ENCODE measurements around the gene SSH2. TPM values are rescaled to one million over a fixed set of nuclear protein-coding genes. Genes with fewer than 3 reads are reported as not detected.
"Not testable (repeated sequence)": the region's sequence is repeated elsewhere in the genome, so short reads cannot be mapped to it uniquely, and the experiment has no call there.

SSH2 gene
- total RNA-seq, 1 experiment from 2014 or later, result 8.5 TPM

DNA sequence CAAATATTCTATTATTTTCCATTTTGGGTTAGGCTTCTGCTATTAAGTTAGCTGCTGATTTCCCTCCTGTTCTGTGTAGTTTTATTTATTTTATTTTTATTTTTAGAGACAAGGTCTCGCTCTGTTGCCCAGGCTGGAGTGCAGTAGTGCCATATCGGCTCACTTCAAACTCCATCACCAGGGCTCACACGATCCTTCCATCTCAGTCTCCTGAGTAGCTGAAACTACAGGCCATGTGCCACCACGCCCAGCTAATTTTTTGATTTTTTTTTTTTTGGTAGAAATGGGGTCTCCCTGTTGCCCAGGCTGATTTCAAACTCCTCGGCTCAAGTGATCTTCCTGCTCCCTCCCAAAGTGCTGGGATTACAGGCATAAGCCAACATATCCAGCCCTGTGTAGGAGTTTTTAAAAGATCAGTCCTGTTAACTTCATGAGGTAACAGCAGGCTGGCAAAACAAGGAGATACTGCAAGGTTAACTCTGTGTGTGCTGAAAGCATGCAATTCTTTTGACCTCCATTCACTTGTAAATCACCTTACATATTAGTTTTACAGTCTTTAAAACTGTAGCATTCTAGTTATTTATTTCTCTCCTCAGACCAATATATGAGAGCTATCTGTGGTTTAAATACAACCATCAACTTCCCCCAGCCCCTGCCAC lies 63.2 kb downstream of the SSH2 start:
- BruUV-seq (replicated peaks), result no TSS peak
- Histone ChIP-seq H3K4me3 (ENCODE audit: low read length) (no peak overlapping the region), H3K36me3 (ENCODE audit: low read depth, low read length) (no peaks in the 10 kb centered on the region), H3K9ac (ENCODE audit: low read length) (no peak overlapping the region), H2AFZ (ENCODE audit: low read length) (no peak overlapping the region), H3K4me1 (ENCODE audit: insufficient read depth, low read length) (no peaks in the 10 kb centered on the region), H4K20me1 (ENCODE audit: low read length) (no peaks in the 10 kb centered on the region), H3K79me2 (ENCODE audit: low read length) (no peaks in the 10 kb centered on the region), H3K27ac (ENCODE audit: low read length) (no peak overlapping the region), H3K9me2 (replicated peaks; ENCODE audit: low read length) (no peaks in the 10 kb centered on the region), H3F3A (ENCODE audit: low read length, unreplicated experiment) (no peaks in the 10 kb centered on the region), H3K4me2 (ENCODE audit: low read length) (no peak overlapping the region), H3K9me3 (ENCODE audit: low read length) (no peaks in the 10 kb centered on the region), H3K27me3 (ENCODE audit: low read length) (no peaks in the 10 kb centered on the region)
- TF ChIP-seq EZH2phosphoT487 (IDR thresholded peaks at IDR 0.05; ENCODE audit: borderline replicate concordance, low read length) (no peak), EZH2 (IDR thresholded peaks at IDR 0.05; ENCODE audit: low read length, unreplicated experiment) (no peak)
- TF ChIP-seq, protein P1, sequence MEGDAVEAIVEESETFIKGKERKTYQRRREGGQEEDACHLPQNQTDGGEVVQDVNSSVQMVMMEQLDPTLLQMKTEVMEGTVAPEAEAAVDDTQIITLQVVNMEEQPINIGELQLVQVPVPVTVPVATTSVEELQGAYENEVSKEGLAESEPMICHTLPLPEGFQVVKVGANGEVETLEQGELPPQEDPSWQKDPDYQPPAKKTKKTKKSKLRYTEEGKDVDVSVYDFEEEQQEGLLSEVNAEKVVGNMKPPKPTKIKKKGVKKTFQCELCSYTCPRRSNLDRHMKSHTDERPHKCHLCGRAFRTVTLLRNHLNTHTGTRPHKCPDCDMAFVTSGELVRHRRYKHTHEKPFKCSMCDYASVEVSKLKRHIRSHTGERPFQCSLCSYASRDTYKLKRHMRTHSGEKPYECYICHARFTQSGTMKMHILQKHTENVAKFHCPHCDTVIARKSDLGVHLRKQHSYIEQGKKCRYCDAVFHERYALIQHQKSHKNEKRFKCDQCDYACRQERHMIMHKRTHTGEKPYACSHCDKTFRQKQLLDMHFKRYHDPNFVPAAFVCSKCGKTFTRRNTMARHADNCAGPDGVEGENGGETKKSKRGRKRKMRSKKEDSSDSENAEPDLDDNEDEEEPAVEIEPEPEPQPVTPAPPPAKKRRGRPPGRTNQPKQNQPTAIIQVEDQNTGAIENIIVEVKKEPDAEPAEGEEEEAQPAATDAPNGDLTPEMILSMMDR (conservative IDR thresholded peaks at IDR 0.05; ENCODE audit: low read depth, low read length), result no peak
- POLR2A ChIA-PET (ENCODE audit: unreplicated experiment), result no interaction called here
- CTCF ChIA-PET, result interaction anchor here (0.8 to 1.7 kb wide), 2 partner anchors 64 to 133 kb away, joined by 3 to 37 read pairs; partner anchors contain the start of gene SSH2
- DNase-seq, result no peak
- no peak for ATAC-seq
- intact Hi-C loops (cut with micrococcal nuclease), result no loop called here

DNA sequence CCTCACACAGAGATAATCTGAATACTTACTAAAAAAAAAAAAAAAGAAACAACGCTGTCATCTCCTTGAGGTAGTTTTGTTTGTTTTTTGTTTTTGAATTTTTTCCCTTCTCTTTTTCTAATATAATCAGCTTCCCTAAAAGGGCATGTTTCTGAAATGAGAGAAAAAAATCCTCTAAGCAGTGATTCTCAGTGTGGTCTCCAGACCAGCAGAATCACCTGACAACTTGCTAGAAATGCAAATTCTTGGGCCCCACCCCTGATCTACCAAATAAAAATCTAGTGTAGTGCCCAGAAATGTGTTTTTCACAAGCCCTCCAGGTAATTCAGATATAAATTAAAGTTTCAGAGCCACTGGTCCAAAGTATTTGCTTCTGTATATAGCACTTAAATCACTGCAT lies 65.4 kb downstream of the SSH2 start:
- Histone ChIP-seq H4K20me1 (ENCODE audit: low read length) (no peaks in the 10 kb centered on the region), H3K9me2 (replicated peaks; ENCODE audit: low read length) (no peaks in the 10 kb centered on the region), H2AFZ (ENCODE audit: low read length) (no peak overlapping the region), H3K4me1 (ENCODE audit: insufficient read depth, low read length) (no peaks in the 10 kb centered on the region), H3K9me3 (ENCODE audit: low read length) (no peaks in the 10 kb centered on the region), H3K27ac (ENCODE audit: low read length) (no peak overlapping the region), H3K9ac (ENCODE audit: low read length) (no peak overlapping the region), H3K79me2 (ENCODE audit: low read length) (no peaks in the 10 kb centered on the region), H3K36me3 (ENCODE audit: low read depth, low read length) (no peaks in the 10 kb centered on the region), H3F3A (ENCODE audit: low read length, unreplicated experiment) (no peaks in the 10 kb centered on the region), H3K27me3 (ENCODE audit: low read length) (no peaks in the 10 kb centered on the region), H3K4me3 (ENCODE audit: low read length) (no peak overlapping the region), H3K4me2 (ENCODE audit: low read length) (no peak overlapping the region)
- ChIA-PET POLR2A (ENCODE audit: unreplicated experiment) (no interaction called here), CTCF (no interaction called here)
- TF ChIP-seq EZH2phosphoT487 (IDR thresholded peaks at IDR 0.05; ENCODE audit: borderline replicate concordance, low read length), result no peak
- no peak for TF ChIP-seq EZH2 (IDR thresholded peaks at IDR 0.05; ENCODE audit: low read length, unreplicated experiment)
- TF ChIP-seq, protein P1 (conservative IDR thresholded peaks at IDR 0.05; ENCODE audit: low read depth, low read length), result no peak
- intact Hi-C loops (cut with micrococcal nuclease), result no loop called here
- no TSS peak for BruUV-seq (replicated peaks)
- no peak for DNase-seq
- no peak for ATAC-seq

DNA sequence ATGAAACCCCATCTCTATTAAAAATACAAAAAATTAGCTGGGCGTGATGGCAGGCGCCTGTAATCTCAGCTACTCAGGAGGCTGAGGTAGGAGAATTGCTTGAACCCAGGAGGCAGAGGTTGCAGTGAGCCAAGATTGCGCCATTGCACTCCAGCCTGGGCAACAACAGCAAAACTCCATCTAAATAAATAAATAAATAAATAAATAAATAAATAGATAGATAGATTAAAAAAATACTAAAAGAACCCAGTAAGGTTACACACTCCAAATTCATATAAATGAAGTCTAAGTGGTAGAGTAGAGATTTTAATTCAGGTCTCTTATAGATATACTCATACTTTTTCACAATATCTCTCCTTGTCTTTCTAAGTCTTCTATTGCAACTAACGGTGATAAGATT lies 65.9 kb downstream of the SSH2 start:
- DNase-seq; H3K27me3 ChIP-seq (ENCODE audit: low read length); H3K4me1 ChIP-seq (ENCODE audit: insufficient read depth, low read length); H3K36me3 ChIP-seq (ENCODE audit: low read depth, low read length); H3K27ac ChIP-seq (ENCODE audit: low read length); CTCF ChIA-PET; intact Hi-C loops (cut with micrococcal nuclease); H3K9me3 ChIP-seq (ENCODE audit: low read length); BruUV-seq (replicated peaks); H3K79me2 ChIP-seq (ENCODE audit: low read length); H3K4me2 ChIP-seq (ENCODE audit: low read length); H3K9ac ChIP-seq (ENCODE audit: low read length); H3K9me2 ChIP-seq (replicated peaks; ENCODE audit: low read length); POLR2A ChIA-PET (ENCODE audit: unreplicated experiment); ATAC-seq; H3K4me3 ChIP-seq (ENCODE audit: low read length); H4K20me1 ChIP-seq (ENCODE audit: low read length); H3F3A ChIP-seq (ENCODE audit: low read length, unreplicated experiment); H2AFZ ChIP-seq (ENCODE audit: low read length): not testable (repeated sequence)

All from PC-3 (cell line).